Measurements from ENCODE around the gene UBE2D2.

DNA sequence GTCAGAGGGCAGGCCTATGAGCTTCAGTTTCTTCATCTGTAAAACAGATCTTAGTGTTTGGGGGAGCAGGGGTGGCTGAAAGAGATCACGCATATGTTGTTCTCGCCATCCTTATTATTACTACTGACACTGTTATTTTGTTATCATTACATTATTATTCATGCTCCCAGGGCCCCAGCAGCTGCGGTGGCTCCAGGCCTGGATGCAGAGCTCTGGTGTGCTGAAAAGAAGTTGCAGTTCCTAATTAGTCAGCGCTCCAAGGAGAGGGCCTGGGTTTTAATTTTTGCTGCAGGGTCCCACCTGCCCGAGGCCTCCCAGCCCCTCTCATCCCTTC is 106.6 kb downstream of the UBE2D2 start:
- no peak for TF ChIP-seq TEAD4 (IDR thresholded peaks at IDR 0.05)
- no peak for TF ChIP-seq TAF1 (IDR thresholded peaks at IDR 0.05; ENCODE audit: low read depth)
- TF ChIP-seq TCF12 (IDR thresholded peaks at IDR 0.05; ENCODE audit: low read depth), result no peak
- no peak for TF ChIP-seq USF1 (IDR thresholded peaks at IDR 0.05)
- TF ChIP-seq EP300 (IDR thresholded peaks at IDR 0.05; ENCODE audit: borderline replicate concordance), result no peak
- no peak for TF ChIP-seq CEBPB (IDR thresholded peaks at IDR 0.05)
- TF ChIP-seq MAX (IDR thresholded peaks at IDR 0.05), result no peak
